ENCODE data around the gene RNLS.
"Not testable (repeated sequence)": the region's sequence is repeated elsewhere in the genome, so short reads cannot be mapped to it uniquely, and the experiment has no call there.

Gene RNLS

DNA sequence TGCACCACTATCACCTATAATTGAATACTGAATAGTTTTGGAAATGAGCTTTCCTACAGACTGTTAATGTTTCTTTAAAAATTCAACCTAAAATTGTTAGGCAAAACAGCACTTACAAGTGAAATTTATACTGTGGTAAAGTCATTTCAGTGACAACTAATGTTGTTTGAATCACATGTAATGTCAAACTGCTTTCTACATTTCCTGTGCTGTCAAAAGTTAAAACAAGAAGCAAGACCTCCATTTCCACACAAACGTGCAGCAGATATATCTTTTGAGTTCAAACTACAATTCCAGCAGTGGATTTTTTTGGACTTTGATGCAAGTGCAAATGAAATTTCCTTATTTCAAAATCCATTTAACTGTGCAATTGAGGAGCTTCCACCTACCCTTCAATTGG lies 199.8 kb downstream of the RNLS start:
- peak; percentile 22 for DNase-seq

DNA sequence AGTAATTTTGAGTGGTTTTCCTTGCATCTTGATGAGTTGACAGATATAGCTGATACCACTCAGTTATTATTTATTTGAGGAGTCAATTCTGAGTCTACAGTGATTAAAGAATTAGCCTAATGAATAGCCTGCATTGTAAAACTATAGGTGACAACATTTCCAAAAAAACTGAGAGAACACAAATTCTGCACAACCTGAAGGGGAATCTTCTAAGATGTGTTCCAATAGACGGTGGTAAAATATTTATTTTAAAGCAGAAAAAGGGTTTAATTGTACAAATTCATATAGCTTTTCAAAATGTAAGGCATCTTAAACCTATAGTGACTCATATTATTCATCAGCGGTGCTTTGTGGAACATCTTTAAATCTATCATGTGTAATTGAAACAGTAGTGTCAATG lies 200.4 kb downstream of the RNLS start:
- no peak for DNase-seq

DNA sequence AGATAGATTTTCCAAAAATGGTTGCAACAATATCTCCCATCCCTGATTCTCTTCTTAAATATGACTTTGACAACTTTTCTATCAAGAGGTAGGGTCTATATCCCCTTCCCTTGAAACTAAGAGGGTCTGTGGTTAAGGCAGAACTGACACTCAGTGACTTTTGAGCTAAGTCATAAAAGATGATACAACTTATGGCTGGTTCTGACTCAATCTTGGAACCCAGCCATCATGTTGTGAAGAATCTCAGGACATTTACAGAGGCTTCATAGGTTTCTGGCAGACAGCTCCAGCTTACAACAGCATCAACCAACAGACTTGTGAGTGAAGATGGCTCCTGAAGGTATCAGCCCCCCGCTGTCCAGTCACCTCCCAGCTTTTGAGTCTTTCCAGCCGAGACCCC lies 203.5 kb downstream of the RNLS start:
- DNase-seq = peak; percentile 34

DNA sequence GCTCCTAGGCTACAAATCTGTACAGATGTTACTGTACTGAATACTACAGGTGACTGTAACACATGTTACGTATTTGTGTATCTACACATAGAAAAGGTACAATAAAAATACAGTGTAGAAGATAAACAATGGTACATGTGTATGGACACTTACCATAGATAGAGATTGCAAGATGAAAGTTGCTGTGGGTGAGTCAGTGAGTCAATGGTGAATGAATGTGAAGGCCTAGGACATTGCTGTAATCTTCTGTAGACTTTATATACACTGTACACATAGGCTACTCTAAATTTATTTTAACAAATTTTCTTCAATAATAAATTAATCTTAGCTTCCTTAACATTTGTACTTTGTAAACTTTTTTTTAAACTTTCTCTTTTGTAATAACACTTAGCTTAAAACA lies 205.6 kb downstream of the RNLS start:
- no peak for DNase-seq

DNA sequence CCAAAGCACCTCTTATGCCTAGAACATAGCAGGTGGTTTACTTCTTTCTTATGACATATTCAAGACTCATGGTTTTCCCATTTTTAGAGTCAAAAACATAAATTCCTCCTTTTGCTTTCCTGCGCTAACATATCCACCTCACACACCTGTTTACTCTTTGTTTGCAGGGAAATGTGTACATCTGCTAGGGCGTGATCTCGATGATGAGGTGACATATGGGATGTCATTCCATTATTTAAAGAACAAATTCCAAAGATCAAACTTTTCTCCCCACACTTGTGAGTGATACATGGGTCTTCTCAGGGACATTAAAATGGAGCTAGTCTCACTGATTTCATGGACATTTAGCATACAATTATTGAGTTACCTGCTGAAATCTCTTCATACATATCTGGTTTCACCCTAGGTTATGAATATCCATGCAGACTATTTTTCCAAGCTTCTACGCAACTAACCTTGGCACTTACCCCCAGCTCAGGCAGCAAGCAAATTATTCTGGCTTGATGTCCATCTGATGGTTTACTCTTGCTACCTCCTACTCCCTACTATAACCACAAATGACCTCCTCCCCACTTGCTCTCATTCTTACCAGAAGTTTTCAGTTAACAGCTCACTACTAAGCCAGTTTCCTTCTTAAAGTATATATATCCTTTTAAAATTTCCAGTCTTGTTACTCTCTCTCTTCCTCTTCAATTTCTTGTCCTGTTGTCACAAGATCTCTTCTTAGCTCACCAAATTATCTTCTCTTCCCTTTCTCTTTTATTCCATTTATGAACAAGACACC lies 208.5 kb downstream of the RNLS start:
- DNase-seq = no peak

DNA sequence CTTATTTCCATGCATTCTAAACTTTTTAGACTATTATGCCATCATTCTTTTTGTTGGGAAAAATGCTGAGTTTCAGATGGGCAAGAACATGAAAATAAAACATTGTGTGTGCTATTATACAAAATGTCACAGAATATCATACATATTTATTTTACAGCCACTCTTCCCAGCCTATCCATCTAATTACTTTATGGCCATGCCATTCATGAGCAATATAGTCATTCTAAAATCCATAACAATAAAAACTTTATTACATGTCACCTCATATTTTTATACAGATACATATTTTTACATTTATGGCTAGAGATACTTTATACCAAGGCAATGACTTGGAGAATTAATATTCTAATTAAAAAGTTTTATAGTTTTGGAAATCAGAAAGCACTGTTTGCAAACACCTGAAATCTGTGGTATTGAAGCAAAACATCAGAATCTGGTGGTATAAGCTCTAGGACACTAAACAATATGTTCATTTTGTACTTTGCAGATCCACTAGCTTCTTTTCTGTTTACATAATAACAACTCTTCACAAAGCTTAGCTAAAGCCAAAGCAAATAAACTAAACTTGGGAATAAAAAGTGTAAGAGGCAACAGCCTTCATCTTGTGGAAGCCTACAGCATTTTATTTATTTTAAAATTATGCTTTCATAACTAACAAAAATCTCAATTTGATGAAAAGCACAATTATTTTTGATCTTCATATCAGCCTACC lies 210.1 kb downstream of the RNLS start:
- no peak for DNase-seq

DNA sequence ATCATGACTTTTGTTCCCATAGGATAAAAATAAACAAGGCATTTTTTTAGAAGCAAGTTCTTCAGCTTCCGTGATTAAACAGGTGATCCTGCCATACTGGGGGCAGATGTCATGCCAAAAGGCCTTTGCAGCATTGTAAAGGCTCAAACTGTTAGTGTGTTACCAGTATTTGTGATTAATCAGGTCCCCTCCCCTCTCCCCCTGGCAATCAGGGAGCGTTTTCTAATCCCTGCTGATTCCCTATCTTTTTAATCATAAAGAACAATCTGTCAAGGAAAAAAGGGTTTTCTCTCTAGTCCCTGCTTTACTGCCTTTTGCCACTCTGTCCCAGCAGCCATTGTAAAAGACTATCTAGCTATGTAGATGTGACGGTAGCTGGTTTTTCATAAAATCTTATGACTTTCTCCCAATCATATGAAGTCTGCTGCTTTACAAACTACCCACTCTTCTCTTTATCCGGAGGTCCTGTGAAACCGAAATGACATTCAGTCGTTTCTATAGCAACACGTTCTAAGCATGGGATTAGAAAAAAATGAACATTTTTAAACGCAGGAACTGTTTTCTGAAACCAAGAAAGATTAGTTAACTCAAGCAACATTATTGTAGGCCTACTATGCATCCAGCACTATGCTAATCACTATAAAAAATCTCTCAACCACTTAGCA lies 210.9 kb downstream of the RNLS start:
- DNase-seq = no peak

DNA sequence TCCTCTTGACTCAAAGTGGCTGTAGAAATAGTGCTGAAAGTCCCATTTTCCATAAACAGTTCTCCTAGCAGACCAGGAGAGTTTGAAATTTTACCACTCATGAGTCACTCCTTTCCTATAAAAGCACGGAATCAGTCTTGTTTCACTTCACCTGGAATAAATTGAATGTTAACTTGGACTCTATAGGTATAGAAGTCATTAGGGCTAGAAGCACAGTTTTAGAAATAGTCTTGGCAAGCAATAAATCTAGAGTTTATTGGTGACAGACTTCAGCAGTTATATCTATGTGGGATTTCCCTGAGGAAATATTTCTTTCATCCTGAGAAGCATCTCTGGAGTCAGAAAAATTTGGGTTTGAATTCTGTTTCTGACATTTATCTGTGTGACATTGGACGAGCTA lies 212.4 kb downstream of the RNLS start:
- DNase-seq = no peak

DNA sequence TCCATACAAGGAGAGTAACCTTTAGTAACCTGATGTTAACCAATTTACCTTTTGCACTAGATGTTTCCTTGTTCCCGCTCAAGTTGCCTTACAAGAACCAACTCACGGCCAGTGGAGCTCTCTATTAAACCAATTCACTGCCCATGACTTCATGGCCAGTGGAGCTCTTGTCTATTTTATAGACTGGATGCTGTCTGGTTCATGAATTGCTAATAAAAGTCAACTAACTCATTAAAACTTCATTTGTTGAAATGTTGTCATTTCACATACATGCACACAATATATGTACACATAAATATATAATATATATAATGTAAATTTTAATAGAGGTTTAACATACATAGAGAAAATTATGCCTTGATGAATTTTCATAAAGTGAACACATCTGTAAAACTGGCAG lies 216.3 kb downstream of the RNLS start:
- no peak for DNase-seq

DNA sequence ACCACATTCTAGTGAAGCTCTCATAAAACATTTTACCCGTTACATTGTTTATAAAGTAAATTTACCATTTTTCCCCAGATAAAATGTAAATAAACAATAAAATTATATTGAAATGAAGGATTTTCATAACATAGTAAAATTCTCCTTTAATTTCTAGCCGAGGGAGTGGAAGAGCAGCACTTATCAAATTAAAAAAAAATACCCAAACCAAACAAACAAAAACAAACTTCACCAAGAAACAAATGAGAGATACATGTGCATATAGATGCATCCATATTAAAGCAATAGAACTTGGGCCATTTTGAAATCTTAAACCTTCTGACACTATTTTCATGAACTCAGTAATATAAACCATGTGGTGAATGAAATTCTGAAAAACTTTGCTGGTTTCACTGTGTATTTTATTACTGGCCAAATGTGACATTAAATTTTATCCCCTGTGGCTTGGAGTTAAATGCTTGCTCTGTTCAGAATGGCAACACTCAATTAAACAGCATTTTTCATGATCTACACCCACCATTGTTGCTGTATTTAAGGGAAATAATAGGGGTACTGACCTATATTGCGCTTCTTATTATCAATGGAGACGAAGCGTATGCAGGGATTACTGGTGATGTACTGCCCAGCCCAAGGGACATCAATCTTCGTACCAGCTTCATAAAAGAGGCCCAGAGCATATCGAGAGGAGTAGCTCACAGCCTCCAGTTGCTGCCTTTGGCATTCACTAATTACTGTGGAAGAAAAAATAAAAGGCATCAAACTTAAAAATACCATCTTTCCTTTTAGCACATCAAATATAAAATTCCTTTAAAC lies 220.9 kb downstream of the RNLS start:
- no peak for DNase-seq

DNA sequence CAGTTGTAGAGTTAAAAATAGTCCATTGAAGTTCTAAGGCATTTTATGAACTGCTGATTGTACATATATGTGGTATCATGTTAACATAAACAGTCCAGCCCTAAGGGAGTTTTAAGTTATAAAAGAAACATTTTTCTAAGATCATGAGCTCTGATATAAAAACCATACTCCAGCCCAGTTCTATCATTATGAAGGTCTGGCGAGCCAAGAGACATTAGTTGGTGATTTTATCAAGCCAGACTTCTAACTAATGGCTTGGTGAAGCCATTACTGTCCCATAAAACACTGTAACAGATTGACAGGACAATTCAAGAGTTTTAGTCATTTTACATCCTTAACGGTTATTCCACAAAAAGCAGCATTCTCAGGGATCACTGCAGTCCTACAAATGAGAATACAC lies 221.6 kb downstream of the RNLS start:
- DNase-seq = no peak

DNA sequence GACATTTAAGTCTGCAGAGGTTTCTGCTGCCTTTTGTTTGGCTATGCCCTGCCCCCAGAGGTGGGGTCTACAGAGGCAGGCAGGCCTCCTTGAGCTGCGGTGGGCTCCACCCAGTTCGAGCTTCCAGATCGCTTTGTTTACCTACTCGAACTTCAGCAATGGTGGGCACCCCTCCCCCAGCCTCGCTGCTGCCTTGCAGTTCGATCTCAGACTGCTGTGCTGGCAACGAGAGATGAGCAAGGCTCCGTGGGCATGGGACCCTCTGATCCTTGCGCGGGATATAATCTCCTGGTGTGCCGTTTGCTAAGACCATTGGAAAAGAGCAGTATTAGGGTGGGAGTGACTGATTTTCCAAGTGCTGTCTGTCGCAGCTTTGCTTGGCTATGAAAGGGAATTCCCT lies 227.4 kb downstream of the RNLS start:
- not testable (repeated sequence) for DNase-seq

DNA sequence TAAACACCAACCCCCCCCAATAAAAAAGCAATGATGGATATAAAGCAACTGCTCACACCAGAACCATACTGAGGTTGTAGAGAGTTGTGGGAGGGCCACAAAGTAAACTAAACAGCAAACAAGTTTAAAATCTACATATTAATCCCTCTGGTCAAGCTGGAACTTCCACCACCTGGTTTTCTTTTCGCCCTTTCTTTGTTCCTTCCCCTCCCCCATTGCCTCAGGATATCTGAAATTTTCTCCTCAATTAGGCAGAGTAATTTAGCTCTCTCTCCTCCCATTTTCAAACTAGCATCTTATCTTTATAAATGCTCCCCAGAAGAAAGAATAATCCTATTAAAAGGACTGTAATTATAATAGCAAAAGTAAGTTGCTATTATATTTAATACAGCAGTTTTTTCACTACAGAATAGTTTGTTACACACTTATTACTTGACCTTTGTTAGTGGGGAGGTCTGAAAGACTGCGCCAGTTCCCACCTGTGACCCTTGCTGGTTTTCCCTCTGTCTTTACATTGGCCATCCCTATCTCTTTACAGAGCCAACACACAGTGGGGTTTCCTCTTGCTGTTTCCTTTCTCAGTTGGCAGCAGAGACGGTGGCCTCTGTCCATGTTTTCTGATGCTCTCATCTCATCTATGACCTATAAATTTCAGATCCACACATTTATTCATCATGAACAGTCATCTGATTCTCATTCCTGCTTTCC lies 235.4 kb downstream of the RNLS start:
- no peak for DNase-seq

DNA sequence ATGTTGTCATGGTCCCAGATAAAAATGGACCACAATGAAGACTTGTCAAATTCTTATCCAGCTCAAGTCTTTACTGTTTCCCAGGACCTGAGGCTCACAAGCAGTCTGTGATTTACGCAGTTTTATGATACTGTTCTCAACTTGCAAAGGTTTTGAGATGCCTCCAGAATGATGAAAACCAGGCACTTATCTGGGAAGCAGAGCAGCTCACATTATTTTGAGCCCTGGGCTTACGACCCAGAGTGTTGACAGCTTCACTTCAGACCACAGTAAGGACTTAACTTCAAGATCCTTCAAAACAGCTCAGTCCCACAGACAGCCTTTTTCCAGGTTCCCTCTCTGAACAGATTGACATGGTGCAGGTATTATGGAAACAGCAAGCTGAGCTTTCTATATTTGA lies 236.1 kb downstream of the RNLS start:
- DNase-seq = no peak

DNA sequence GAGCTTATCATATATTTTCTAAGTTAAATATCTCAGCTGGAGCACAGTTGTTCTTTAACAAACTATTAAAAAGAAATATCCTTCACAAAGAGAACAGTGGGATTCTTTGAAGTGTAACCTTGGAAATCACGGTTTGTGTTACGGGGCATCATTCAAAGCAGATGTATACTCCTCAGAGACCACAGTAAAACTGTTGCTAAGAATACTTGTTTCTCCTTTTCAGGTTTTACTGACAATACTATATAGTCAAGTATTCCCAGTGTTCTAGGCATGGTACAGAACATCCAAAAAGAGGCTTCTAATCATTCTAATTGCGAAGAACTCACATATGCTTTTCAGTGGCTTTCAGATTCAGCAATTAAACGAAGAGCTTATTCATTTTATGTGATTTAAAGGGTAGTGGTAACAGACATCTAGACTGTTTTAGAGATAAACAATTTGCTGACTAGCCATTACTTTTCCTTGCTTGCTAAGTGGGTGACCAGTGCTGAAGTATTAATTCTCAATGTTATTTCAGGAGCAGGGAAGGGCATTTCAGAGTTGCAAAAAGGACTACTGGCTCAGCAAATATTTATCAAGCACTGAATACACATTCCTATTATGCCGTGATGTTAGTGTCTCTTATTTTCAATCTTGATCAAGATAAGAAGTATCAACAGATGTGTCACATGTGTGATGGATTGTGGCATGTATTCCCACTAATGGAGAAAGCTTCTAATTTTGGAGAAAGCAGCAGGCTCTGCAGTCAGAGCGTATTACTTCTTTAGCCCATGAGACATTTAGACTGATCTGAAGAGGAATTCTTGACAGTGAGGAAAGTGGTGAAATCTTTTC lies 236.8 kb downstream of the RNLS start:
- DNase-seq = no peak

DNA sequence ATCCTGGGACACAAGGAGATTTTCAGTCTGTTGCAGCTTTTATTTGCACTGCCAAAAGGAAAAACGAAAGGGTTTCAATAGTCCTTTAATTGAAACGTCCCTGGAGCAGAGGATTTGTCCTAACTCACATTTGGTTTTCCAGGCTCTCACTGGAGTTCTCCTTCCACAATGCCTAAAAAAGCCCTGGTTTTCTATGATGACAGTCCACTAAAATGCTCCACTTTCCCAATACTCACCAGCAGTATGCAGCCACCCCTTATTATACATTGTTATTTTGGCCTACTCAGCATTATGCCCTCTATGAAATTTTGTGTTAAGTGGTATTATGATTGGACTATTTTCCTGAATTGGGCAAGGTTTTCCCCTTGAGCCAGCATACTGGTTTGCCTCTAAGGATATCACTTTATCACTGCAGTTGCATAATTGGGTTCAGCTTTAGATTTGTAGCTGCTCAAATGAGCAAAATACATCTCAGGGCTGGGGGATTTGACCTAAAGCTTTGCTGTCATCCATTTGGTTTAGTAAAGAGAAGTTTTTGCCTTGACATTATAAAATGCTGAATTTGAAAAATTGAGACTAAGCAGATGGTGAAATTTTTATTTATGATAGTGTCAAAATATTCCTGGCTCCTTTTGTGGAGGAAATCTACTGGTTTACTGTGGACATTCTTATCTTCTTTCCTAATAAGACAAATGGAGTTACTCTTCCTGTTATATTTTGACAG lies 239.2 kb downstream of the RNLS start:
- no peak for DNase-seq

DNA sequence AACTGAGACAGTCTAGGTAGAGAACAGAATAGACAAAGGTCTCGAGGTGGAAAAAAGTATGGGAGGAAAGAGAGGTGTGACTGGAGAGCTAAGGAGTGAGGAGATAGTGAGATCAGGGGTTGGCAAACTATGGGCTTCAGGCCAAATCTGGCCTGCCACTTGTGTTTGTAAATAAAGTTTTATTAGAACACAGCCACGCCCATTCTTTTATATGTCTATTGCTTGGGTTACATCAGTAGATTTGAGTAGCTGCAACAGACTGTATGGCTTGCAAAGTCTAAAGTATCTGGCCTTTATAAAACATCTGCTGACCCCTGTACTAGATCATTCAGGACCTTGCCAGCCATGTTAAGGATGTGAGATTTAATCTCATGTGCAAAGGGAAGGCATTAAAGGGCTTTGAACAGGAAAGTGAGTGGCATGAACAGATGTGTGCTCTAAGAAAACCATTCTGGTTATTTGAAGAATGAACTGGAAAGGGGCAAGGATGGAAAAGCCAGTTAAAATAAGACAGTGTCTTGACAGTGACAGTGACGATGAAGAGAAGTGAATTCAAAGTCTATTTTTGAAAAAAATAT lies 240.3 kb downstream of the RNLS start:
- DNase-seq = no peak

DNA sequence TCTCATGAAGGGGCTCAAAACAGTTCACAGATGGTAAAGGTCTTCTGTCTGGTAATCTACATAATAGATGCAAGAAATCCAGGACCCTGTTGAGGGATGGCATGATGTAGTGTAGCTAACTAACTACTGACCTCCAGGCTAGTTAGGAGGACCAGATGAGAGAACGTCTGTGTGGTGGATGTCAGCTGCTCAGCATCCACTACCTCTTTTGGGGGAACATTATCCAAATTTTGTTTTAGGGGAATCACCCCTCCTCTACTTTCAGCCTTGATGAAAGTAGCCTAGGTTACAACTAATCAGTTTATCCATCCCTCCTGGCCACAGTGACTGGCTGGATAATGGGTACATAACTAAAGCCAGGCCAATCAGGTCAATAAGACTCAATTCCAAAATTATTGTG lies 246.0 kb downstream of the RNLS start:
- no peak for DNase-seq

DNA sequence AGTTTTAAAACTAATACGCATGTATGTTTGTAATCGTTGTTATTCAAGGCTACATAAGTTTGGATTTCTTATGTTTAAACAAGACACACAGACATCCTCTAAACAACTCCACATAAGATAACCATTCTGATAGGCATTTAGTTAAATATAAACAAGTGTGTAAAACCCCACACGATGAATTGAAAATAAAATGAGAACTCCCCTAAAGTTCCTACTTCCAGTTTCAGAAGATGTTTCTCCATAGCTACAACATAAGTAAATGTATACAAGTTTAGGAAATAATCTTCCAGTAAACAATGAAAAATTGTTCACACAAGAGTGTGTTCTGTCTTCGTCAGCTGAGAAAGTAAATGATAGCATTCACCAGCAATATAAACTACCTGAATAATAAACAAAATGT lies 246.8 kb downstream of the RNLS start:
- no peak for DNase-seq

DNA sequence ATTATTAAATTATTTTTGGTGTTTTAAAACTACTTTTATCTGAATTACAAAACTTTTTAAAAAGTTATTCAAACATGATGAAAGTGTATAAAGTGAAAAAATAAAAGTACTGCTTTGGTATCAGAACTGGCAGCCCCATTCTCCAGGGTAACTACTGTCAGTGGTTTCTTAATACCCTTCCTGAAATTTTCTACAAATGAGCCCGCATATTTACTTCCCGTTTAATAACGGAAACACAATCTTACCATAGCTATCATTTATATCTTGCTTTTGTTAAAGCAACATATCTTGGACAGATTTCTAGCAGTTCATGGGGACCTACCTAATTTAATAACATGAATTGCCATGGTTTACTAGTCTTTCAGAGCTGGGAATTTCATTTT lies 249.9 kb downstream of the RNLS start:
- DNase-seq = peak; percentile 58
